ENCODE measurements around the gene ZRANB1.

DNA sequence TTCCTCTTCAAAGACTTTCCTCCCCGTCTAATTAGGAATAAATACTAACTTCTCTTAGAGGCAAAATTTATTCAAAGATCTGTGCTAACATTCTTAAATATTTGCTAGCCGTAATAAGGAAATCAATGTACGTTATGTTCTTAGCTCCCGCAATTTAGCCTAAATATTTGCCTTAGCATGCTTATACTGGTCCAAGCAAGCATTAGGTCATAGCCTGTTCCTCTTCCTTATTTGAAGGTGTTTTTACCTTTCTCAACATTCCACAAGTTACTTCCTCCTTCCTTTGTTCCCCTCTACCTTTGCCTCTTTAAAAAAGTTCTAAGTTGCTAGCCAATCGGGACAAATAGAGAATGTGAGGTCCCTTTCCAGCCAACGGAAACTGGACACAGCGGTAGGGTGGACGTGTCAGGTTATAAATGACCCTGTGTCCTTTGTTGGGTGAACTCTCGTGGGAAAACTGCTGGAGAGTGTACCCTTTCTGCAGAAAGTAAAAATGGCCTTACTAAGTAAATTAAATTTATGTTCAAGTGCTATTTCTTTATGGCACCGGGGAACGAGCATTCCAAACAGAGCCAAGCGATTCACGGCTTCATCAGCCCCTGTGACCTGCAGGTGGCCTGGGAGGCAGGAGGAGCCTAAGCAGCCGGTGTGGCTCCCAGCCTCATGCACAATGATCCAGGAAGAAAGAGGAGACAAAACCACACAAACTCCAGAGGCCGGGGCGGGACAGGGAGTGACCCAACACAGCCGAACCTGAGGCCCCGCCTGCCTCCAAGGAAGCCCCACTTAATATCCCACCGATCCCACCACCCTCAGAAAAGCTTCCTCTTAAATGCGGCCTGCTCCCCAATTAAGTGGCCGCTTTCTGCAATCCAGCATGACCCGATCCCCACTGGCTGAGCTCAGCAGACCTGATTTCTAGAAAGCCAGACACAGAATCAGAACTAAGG is 67.0 kb downstream of the ZRANB1 start:
- TF ChIP-seq, protein P1, sequence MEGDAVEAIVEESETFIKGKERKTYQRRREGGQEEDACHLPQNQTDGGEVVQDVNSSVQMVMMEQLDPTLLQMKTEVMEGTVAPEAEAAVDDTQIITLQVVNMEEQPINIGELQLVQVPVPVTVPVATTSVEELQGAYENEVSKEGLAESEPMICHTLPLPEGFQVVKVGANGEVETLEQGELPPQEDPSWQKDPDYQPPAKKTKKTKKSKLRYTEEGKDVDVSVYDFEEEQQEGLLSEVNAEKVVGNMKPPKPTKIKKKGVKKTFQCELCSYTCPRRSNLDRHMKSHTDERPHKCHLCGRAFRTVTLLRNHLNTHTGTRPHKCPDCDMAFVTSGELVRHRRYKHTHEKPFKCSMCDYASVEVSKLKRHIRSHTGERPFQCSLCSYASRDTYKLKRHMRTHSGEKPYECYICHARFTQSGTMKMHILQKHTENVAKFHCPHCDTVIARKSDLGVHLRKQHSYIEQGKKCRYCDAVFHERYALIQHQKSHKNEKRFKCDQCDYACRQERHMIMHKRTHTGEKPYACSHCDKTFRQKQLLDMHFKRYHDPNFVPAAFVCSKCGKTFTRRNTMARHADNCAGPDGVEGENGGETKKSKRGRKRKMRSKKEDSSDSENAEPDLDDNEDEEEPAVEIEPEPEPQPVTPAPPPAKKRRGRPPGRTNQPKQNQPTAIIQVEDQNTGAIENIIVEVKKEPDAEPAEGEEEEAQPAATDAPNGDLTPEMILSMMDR (IDR thresholded peaks at IDR 0.05): no peak
- TF ChIP-seq POLR2A (IDR thresholded peaks at IDR 0.05): no peak

Measured in testis (tissue), 2 donors.